ENCODE measurements around the gene ASNSD1.

The ASNSD1 gene

DNA sequence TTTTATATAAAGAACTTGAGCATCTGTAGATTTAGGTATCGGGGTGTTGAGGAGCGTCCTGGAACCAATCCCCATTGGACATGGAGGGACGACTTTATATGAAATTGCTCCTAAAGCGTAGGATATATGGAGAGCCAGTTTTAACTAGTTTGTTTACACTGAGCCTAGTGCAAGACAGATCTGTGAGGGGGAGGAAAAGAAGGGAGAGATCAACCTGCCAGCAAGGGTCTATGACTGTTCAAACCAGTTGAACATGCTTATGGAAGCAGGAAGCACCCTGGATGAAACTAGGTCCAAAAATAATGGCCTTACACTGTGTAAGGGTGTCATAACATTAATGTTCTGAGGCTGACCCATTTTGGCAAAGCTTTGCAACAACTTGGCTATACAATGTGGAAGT lies 46.7 kb upstream of the ASNSD1 start:
- H3K27ac ChIP-seq (ENCODE audit: low read length): no peak overlapping the region
- no peaks in the 10 kb centered on the region for H3K79me2 ChIP-seq (ENCODE audit: insufficient read depth, low read length)
- H2AFZ ChIP-seq (ENCODE audit: low read depth, low read length): no peak overlapping the region

DNA sequence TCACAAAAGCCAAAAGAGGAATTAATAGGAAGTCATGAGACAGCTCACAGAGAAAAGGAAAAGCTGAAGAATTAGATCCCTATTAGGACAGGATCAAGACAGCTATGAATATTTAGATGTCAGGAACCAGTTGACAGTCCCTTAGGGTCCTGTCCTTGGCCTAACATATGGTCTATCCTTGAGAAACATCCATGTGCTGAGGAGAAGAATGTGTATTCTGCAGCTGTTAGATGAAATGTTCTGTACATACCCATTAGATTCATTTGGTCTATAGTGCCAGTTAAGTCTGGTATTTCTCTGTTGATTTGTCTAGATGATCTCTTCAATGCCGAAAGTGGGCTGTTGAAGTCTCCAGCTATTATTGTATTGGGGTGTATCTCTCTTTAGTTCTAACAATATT lies 43.1 kb upstream of the ASNSD1 start:
- Histone ChIP-seq H3K27me3 (ENCODE audit: insufficient read depth, low read length, poor library complexity) (no peaks in the 10 kb centered on the region), H3K4me1 (ENCODE audit: insufficient read depth, low read length) (no peaks in the 10 kb centered on the region), H3K36me3 (ENCODE audit: insufficient read depth, low read length) (no peaks in the 10 kb centered on the region), H3K4me2 (ENCODE audit: insufficient read depth, low read length) (no peak overlapping the region), H2AFZ (ENCODE audit: low read depth, low read length) (no peak overlapping the region), H4K20me1 (ENCODE audit: insufficient read depth, low read length) (no peaks in the 10 kb centered on the region), H3K4me3 (ENCODE audit: low read depth in 1 of 2, low read length in 2 of 2) (no peak overlapping the region), H3K79me2 (ENCODE audit: insufficient read depth, low read length) (no peaks in the 10 kb centered on the region), H3K9ac (ENCODE audit: low read depth, low read length) (no peak overlapping the region), H3K27ac (ENCODE audit: low read length) (no peak overlapping the region), H3K9me3 (ENCODE audit: insufficient read depth, low read length, severe bottlenecking) (no peaks in the 10 kb centered on the region)
- ATAC-seq (ENCODE audit: insufficient read depth, low read depth) (no peak), DNase-seq (no peak)
- TF ChIP-seq EZH2 (IDR thresholded peaks at IDR 0.05; ENCODE audit: borderline replicate concordance, low read depth, low read length, severe bottlenecking): no peak
- TF ChIP-seq, protein P1, sequence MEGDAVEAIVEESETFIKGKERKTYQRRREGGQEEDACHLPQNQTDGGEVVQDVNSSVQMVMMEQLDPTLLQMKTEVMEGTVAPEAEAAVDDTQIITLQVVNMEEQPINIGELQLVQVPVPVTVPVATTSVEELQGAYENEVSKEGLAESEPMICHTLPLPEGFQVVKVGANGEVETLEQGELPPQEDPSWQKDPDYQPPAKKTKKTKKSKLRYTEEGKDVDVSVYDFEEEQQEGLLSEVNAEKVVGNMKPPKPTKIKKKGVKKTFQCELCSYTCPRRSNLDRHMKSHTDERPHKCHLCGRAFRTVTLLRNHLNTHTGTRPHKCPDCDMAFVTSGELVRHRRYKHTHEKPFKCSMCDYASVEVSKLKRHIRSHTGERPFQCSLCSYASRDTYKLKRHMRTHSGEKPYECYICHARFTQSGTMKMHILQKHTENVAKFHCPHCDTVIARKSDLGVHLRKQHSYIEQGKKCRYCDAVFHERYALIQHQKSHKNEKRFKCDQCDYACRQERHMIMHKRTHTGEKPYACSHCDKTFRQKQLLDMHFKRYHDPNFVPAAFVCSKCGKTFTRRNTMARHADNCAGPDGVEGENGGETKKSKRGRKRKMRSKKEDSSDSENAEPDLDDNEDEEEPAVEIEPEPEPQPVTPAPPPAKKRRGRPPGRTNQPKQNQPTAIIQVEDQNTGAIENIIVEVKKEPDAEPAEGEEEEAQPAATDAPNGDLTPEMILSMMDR (IDR thresholded peaks at IDR 0.05; ENCODE audit: borderline replicate concordance, extremely low read depth, low read length, poor library complexity, severe bottlenecking): no peak

More for the DNA sequence above, 46.7 kb upstream of the ASNSD1 start:
- H3K4me3 ChIP-seq (ENCODE audit: low read depth in 1 of 2, low read length in 2 of 2): no peak overlapping the region
- ATAC-seq (ENCODE audit: insufficient read depth, low read depth) (no peak), DNase-seq (no peak)
- TF ChIP-seq, protein P1 (IDR thresholded peaks at IDR 0.05; ENCODE audit: borderline replicate concordance, extremely low read depth, low read length, poor library complexity, severe bottlenecking): no peak
- no peak for TF ChIP-seq EZH2 (IDR thresholded peaks at IDR 0.05; ENCODE audit: borderline replicate concordance, low read depth, low read length, severe bottlenecking)
- H3K4me2 ChIP-seq (ENCODE audit: insufficient read depth, low read length): no peak overlapping the region
- no peaks in the 10 kb centered on the region for H3K9me3 ChIP-seq (ENCODE audit: insufficient read depth, low read length, severe bottlenecking)
- H4K20me1 ChIP-seq (ENCODE audit: insufficient read depth, low read length): no peaks in the 10 kb centered on the region
- H3K36me3 ChIP-seq (ENCODE audit: insufficient read depth, low read length): no peaks in the 10 kb centered on the region
- no peaks in the 10 kb centered on the region for H3K4me1 ChIP-seq (ENCODE audit: insufficient read depth, low read length)
- H3K9ac ChIP-seq (ENCODE audit: low read depth, low read length): no peak overlapping the region
- no peaks in the 10 kb centered on the region for H3K27me3 ChIP-seq (ENCODE audit: insufficient read depth, low read length, poor library complexity)

DNA sequence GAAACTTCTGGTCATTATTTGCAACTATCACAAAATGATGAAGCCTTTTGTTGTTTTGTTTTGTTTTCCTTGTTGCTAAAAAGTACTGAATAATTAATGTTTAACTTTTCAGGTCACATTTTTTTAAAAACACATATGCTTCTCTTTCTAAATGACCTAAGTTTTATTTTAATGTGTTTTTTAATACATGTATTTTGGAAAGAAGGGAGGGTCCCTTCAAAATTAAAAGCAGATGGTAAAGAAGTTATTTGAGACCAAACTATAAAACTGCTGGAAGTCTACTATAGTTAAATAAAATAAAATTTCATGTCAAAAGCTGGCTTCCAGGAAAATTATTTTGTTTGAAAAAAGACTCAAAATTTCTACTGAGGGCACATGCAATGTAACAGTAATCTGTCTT lies 39.5 kb upstream of the ASNSD1 start:
- Histone ChIP-seq H3K79me2 (ENCODE audit: insufficient read depth, low read length) (no peaks in the 10 kb centered on the region), H3K27me3 (ENCODE audit: insufficient read depth, low read length, poor library complexity) (no peaks in the 10 kb centered on the region), H3K36me3 (ENCODE audit: insufficient read depth, low read length) (no peaks in the 10 kb centered on the region), H3K4me3 (ENCODE audit: low read depth in 1 of 2, low read length in 2 of 2) (no peak overlapping the region), H3K4me2 (ENCODE audit: insufficient read depth, low read length) (no peak overlapping the region), H4K20me1 (ENCODE audit: insufficient read depth, low read length) (no peaks in the 10 kb centered on the region), H3K4me1 (ENCODE audit: insufficient read depth, low read length) (no peaks in the 10 kb centered on the region), H3K9me3 (ENCODE audit: insufficient read depth, low read length, severe bottlenecking) (no peaks in the 10 kb centered on the region), H2AFZ (ENCODE audit: low read depth, low read length) (no peak overlapping the region), H3K27ac (ENCODE audit: low read length) (no peak overlapping the region), H3K9ac (ENCODE audit: low read depth, low read length) (no peak overlapping the region)
- no peak for ATAC-seq (ENCODE audit: insufficient read depth, low read depth)
- no peak for DNase-seq
- no peak for TF ChIP-seq EZH2 (IDR thresholded peaks at IDR 0.05; ENCODE audit: borderline replicate concordance, low read depth, low read length, severe bottlenecking)
- TF ChIP-seq, protein P1 (IDR thresholded peaks at IDR 0.05; ENCODE audit: borderline replicate concordance, extremely low read depth, low read length, poor library complexity, severe bottlenecking): no peak

DNA sequence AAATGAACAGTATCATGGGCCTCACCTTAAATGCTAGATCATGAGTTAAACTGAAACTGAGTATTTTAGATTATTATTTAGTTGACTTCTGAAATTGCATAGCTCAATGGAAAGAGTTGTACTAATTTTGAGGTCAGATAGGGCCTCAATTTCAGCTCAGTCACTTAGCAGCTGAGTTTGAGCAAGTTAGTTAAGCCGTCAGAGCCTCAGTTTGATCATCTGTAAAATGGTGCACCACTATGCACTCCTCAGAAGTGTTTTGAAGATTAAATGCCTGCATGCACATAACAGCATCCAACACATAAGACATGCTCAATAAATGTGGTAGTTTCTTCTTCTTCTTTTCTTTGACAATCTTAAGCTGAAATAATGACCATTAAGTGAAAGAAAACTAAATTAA lies 38.2 kb upstream of the ASNSD1 start:
- H3K36me3 ChIP-seq (ENCODE audit: insufficient read depth, low read length): no peaks in the 10 kb centered on the region
- no peak overlapping the region for H3K9ac ChIP-seq (ENCODE audit: low read depth, low read length)
- H2AFZ ChIP-seq (ENCODE audit: low read depth, low read length): no peak overlapping the region
- H3K4me3 ChIP-seq (ENCODE audit: low read depth in 1 of 2, low read length in 2 of 2): no peak overlapping the region
- DNase-seq: no peak
- TF ChIP-seq EZH2 (IDR thresholded peaks at IDR 0.05; ENCODE audit: borderline replicate concordance, low read depth, low read length, severe bottlenecking): no peak
- TF ChIP-seq, protein P1 (IDR thresholded peaks at IDR 0.05; ENCODE audit: borderline replicate concordance, extremely low read depth, low read length, poor library complexity, severe bottlenecking): no peak
- H3K4me1 ChIP-seq (ENCODE audit: insufficient read depth, low read length): no peaks in the 10 kb centered on the region
- H4K20me1 ChIP-seq (ENCODE audit: insufficient read depth, low read length): no peaks in the 10 kb centered on the region
- no peaks in the 10 kb centered on the region for H3K27me3 ChIP-seq (ENCODE audit: insufficient read depth, low read length, poor library complexity)
- H3K27ac ChIP-seq (ENCODE audit: low read length): no peak overlapping the region
- no peak overlapping the region for H3K4me2 ChIP-seq (ENCODE audit: insufficient read depth, low read length)
- no peak for ATAC-seq (ENCODE audit: insufficient read depth, low read depth)
- no peaks in the 10 kb centered on the region for H3K79me2 ChIP-seq (ENCODE audit: insufficient read depth, low read length)
- no peaks in the 10 kb centered on the region for H3K9me3 ChIP-seq (ENCODE audit: insufficient read depth, low read length, severe bottlenecking)
